ENCODE data around the gene MTMR3.
"Not testable (repeated sequence)": the region's sequence is repeated elsewhere in the genome, so short reads cannot be mapped to it uniquely, and the experiment has no call there.

The MTMR3 gene

GRCh38 chr22:29883045-29883774 is at the start of gene MTMR3:
MTMR3 (plus strand) TSS chr22:29883174; CDS start chr22:29971060, 87,886 bp downstream.
- DNase-seq, result peak; percentile 92 to 94

GRCh38 chr22:29833392-29833965 is 49.5 kb upstream of the MTMR3 start:
- no peak for DNase-seq

GRCh38 chr22:29834046-29834445 is 48.9 kb upstream of the MTMR3 start:
- no peak for DNase-seq

GRCh38 chr22:29836791-29837370 is 46.1 kb upstream of the MTMR3 start:
- DNase-seq, result not testable (repeated sequence)

- peak; percentile 98 to 99 for DNase-seq
Observed at GRCh38 chr22:29837741-29838598, 45.0 kb upstream of the MTMR3 start, which contains the start of gene ASCC2. ASCC2 (minus strand) TSS chr22:29838274; CDS start chr22:29832325, 5,949 bp downstream.

GRCh38 chr22:29838599-29838956 is 44.4 kb upstream of the MTMR3 start:
- no peak for DNase-seq

- no peak for DNase-seq
Observed at GRCh38 chr22:29839039-29839438, 43.9 kb upstream of the MTMR3 start.

GRCh38 chr22:29840498-29840897 is 42.5 kb upstream of the MTMR3 start:
- DNase-seq, result peak in 1 of 2 donors; percentile 3

GRCh38 chr22:29842172-29842571 is 40.8 kb upstream of the MTMR3 start:
- DNase-seq, result no peak

GRCh38 chr22:29842740-29843139 is 40.2 kb upstream of the MTMR3 start:
- DNase-seq, result no peak

GRCh38 chr22:29846290-29846689 is 36.7 kb upstream of the MTMR3 start:
- no peak for DNase-seq

- no peak for DNase-seq
Observed at GRCh38 chr22:29848111-29848510, 34.9 kb upstream of the MTMR3 start.

- DNase-seq, result no peak
Observed at GRCh38 chr22:29854432-29854831, 28.5 kb upstream of the MTMR3 start.

- DNase-seq, result peak in 1 of 2 donors; percentile 24
Observed at GRCh38 chr22:29855611-29856181, 27.3 kb upstream of the MTMR3 start.

- DNase-seq, result no peak
Observed at GRCh38 chr22:29856496-29856895, 26.5 kb upstream of the MTMR3 start.

GRCh38 chr22:29859030-29859429 is 23.9 kb upstream of the MTMR3 start:
- not testable (repeated sequence) for DNase-seq

GRCh38 chr22:29860006-29860766 is 22.8 kb upstream of the MTMR3 start:
- no peak for DNase-seq

GRCh38 chr22:29861672-29862297 is 21.2 kb upstream of the MTMR3 start:
- DNase-seq, result no peak

GRCh38 chr22:29865572-29865971 is 17.4 kb upstream of the MTMR3 start:
- DNase-seq, result not testable (repeated sequence)

GRCh38 chr22:29867260-29867659 is 15.7 kb upstream of the MTMR3 start:
- no peak for DNase-seq

GRCh38 chr22:29867851-29868250 is 15.1 kb upstream of the MTMR3 start:
- no peak for DNase-seq

GRCh38 chr22:29870574-29870973 is 12.4 kb upstream of the MTMR3 start:
- DNase-seq, result no peak
